Measurements from ENCODE around the gene DKC1.
"Not testable (repeated sequence)": the region's sequence is repeated elsewhere in the genome, so short reads cannot be mapped to it uniquely, and the experiment has no call there.

Gene DKC1

DNA sequence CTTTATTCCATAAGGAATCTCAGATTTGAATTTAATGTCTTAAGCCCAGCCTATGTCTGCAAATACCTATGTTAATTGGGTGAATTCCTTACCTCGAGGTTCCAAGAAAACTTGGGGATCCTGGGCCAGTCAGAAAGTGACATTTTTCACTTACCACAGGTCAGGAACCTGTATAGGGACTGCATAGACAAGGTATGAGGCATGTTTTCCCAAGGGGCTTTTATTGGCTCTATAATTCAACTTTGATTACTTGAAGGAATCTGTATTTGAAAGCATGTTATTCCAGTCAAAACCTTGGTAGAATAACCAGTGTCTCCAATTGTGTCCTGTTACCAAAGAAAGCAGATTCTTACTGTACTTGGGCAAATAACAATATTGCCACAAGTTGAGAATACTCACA is 51.1 kb downstream of the DKC1 start:
- Histone ChIP-seq H3K9ac (ENCODE audit: low read length) (no peak overlapping the region), H2BK12ac (ENCODE audit: low read length) (no peak overlapping the region), H4K12ac (ENCODE audit: low read depth, low read length) (no peak overlapping the region), H2BK120ac (ENCODE audit: insufficient read depth, low read length, poor library complexity) (no peak overlapping the region), H3K36me3 (ENCODE audit: control insufficient read depth in 1 of 2, insufficient read depth in 2 of 2, low read length in 2 of 2) (no peaks in the 10 kb centered on the region), H2AK5ac (ENCODE audit: low read length) (no peak overlapping the region), H3K79me2 (ENCODE audit: control insufficient read depth, insufficient read depth, low read length, poor library complexity) (no peaks in the 10 kb centered on the region), H2BK5ac (ENCODE audit: low read depth, low read length, poor library complexity) (no peak overlapping the region), H3K23ac (ENCODE audit: low read length) (no peak overlapping the region), H3K4ac (ENCODE audit: low read depth, low read length) (no peak overlapping the region), H3K4me1 (ENCODE audit: control insufficient read depth in 1 of 2, insufficient read depth in 2 of 2, low read length in 2 of 2) (no peaks in the 10 kb centered on the region), H2AFZ (ENCODE audit: insufficient read depth, low read length, poor library complexity) (no peak overlapping the region), H3K4me3 (ENCODE audit: low read depth, low read length) (no peak overlapping the region), H4K8ac (ENCODE audit: low read depth, low read length) (no peak overlapping the region), H3K79me1 (ENCODE audit: low read length) (no peaks in the 10 kb centered on the region), H3K4me2 (ENCODE audit: low read length) (no peak overlapping the region), H3K14ac (ENCODE audit: low read length) (no peak overlapping the region), H3K9me3 (ENCODE audit: insufficient read depth, low read depth, low read length) (no peaks in the 10 kb centered on the region), H4K91ac (ENCODE audit: low read depth, low read length) (no peak overlapping the region), H3K27ac (ENCODE audit: low read depth, low read length) (no peak overlapping the region), H3K18ac (ENCODE audit: low read length) (no peak overlapping the region), H3K27me3 (ENCODE audit: insufficient read depth, low read length) (no peaks in the 10 kb centered on the region)
- WGBS (ENCODE audit: extremely low coverage, insufficient coverage, insufficient read length): no CpG with 5 or more reads among the region's 1 CpG
- no peak for DNase-seq

DNA sequence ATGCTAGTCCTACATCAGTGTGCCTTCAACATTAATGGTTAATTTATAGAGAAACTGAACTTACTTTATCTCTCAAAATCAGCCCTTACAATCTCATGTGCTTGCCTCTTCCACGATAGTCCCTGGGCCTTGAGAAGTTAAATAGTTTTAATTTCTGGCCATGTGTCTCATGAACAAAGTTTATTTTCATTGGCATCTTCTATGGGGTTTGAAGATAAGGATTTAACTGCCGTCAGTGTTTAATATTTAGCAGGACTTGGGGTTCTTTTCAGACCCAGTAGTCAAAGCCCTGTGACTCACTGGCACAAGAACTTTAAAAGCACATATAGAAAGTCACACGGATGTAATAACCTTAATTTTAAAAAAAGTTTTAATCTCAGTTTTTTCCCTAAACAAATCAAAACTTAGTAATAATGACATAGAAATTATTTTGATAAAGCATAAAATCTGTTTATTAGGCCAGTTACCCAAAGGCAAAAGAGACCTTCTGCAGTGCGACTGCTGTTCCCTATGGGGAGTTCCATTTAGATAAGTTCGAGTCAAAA is 52.7 kb downstream of the DKC1 start:
- Histone ChIP-seq H3K27ac (ENCODE audit: low read depth, low read length) (no peak overlapping the region), H3K14ac (ENCODE audit: low read length) (no peak overlapping the region), H3K4me1 (ENCODE audit: control insufficient read depth in 1 of 2, insufficient read depth in 2 of 2, low read length in 2 of 2) (no peaks in the 10 kb centered on the region), H3K36me3 (ENCODE audit: control insufficient read depth in 1 of 2, insufficient read depth in 2 of 2, low read length in 2 of 2) (no peaks in the 10 kb centered on the region), H3K23ac (ENCODE audit: low read length) (no peak overlapping the region), H3K18ac (ENCODE audit: low read length) (no peak overlapping the region), H2BK120ac (ENCODE audit: insufficient read depth, low read length, poor library complexity) (no peak overlapping the region), H3K9ac (ENCODE audit: low read length) (no peak overlapping the region), H2AK5ac (ENCODE audit: low read length) (no peak overlapping the region), H3K79me1 (ENCODE audit: low read length) (no peaks in the 10 kb centered on the region), H4K91ac (ENCODE audit: low read depth, low read length) (no peak overlapping the region), H2AFZ (ENCODE audit: insufficient read depth, low read length, poor library complexity) (no peak overlapping the region), H4K8ac (ENCODE audit: low read depth, low read length) (no peak overlapping the region), H3K4me2 (ENCODE audit: low read length) (no peak overlapping the region), H3K79me2 (ENCODE audit: control insufficient read depth, insufficient read depth, low read length, poor library complexity) (no peaks in the 10 kb centered on the region), H4K12ac (ENCODE audit: low read depth, low read length) (no peak overlapping the region), H2BK5ac (ENCODE audit: low read depth, low read length, poor library complexity) (no peak overlapping the region), H3K4ac (ENCODE audit: low read depth, low read length) (no peak overlapping the region), H3K4me3 (ENCODE audit: low read depth, low read length) (no peak overlapping the region), H3K27me3 (ENCODE audit: insufficient read depth, low read length) (no peaks in the 10 kb centered on the region), H2BK12ac (ENCODE audit: low read length) (no peak overlapping the region), H3K9me3 (ENCODE audit: insufficient read depth, low read depth, low read length) (no peaks in the 10 kb centered on the region)
- no peak for DNase-seq
- WGBS (ENCODE audit: extremely low coverage, insufficient coverage, insufficient read length): no CpG with 5 or more reads among the region's 5 CpGs

DNA sequence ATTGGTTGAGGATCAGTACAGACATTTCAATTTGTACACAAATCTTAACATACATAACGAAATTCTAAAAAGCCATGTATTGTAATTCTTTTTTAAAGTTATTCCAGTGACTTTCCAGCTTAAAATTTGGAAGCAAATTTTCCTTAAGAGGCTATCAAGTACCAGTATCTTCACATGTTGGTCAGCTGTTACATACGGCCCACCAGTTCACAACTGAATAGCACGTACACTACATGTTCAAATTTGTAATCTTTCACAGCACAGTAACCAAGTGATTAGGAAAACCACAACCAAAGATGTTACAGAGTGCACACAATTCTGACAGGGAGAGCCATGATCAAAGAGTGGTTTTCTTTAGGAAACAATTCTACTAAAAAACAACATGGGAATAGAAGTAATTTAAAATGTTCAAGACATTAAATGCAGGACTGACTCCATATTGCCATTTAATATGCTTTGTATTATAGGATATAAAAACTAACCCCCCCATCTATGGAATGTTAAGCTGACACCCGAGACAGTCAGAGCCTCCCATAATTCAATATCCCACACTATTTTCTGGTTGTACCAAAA is 53.7 kb downstream of the DKC1 start:
- H3K79me1 ChIP-seq (ENCODE audit: low read length); H3K4ac ChIP-seq (ENCODE audit: low read depth, low read length); H3K79me2 ChIP-seq (ENCODE audit: control insufficient read depth, insufficient read depth, low read length, poor library complexity); H4K12ac ChIP-seq (ENCODE audit: low read depth, low read length); DNase-seq; H3K4me1 ChIP-seq (ENCODE audit: control insufficient read depth in 1 of 2, insufficient read depth in 2 of 2, low read length in 2 of 2); H3K36me3 ChIP-seq (ENCODE audit: control insufficient read depth in 1 of 2, insufficient read depth in 2 of 2, low read length in 2 of 2); H2BK120ac ChIP-seq (ENCODE audit: insufficient read depth, low read length, poor library complexity); H4K91ac ChIP-seq (ENCODE audit: low read depth, low read length); H3K18ac ChIP-seq (ENCODE audit: low read length); H3K9ac ChIP-seq (ENCODE audit: low read length); H3K4me3 ChIP-seq (ENCODE audit: low read depth, low read length); H3K9me3 ChIP-seq (ENCODE audit: insufficient read depth, low read depth, low read length); H3K27ac ChIP-seq (ENCODE audit: low read depth, low read length); H4K8ac ChIP-seq (ENCODE audit: low read depth, low read length); H2BK5ac ChIP-seq (ENCODE audit: low read depth, low read length, poor library complexity); H2AFZ ChIP-seq (ENCODE audit: insufficient read depth, low read length, poor library complexity); H2BK12ac ChIP-seq (ENCODE audit: low read length); H3K14ac ChIP-seq (ENCODE audit: low read length); H3K23ac ChIP-seq (ENCODE audit: low read length); H2AK5ac ChIP-seq (ENCODE audit: low read length); H3K4me2 ChIP-seq (ENCODE audit: low read length); H3K27me3 ChIP-seq (ENCODE audit: insufficient read depth, low read length): not testable (repeated sequence)
- WGBS (ENCODE audit: extremely low coverage, insufficient coverage, insufficient read length): no CpG with 5 or more reads among the region's 4 CpGs

DNA sequence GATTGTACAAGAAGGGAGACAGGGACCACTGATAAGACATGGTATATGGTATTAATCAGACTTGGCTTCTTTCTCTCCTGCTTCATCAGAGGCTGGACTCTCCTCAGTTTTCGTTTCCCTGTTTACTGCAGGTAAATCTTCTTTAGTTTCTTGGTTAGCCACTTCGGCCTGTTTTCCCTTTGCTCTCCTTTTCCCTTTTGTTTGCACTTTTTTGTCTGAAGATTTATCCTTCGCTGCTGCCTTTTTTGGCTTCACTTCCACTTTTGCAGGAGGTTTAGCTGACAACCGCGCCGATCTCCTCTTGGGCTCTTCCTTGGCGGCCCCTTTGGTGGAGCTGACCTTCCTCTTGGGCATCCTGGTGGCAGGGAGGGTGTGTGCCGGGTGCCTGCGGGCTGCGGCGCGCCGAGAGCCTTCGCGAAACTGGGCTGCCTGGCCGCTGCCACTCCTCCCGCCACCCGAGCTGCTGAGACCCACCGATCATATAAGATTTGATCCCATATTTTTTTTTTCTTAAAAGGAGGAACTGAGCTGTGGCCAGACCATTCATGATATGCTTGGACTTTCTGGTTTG is 54.5 kb downstream of the DKC1 start:
- not testable (repeated sequence) for H3K4me2 ChIP-seq (ENCODE audit: low read length); H3K79me1 ChIP-seq (ENCODE audit: low read length); H2BK120ac ChIP-seq (ENCODE audit: insufficient read depth, low read length, poor library complexity); H3K4ac ChIP-seq (ENCODE audit: low read depth, low read length); H3K27ac ChIP-seq (ENCODE audit: low read depth, low read length); H3K18ac ChIP-seq (ENCODE audit: low read length); H3K36me3 ChIP-seq (ENCODE audit: control insufficient read depth in 1 of 2, insufficient read depth in 2 of 2, low read length in 2 of 2); H2BK12ac ChIP-seq (ENCODE audit: low read length); H4K12ac ChIP-seq (ENCODE audit: low read depth, low read length); H3K4me3 ChIP-seq (ENCODE audit: low read depth, low read length); H3K9me3 ChIP-seq (ENCODE audit: insufficient read depth, low read depth, low read length); H3K9ac ChIP-seq (ENCODE audit: low read length); H3K27me3 ChIP-seq (ENCODE audit: insufficient read depth, low read length); H3K79me2 ChIP-seq (ENCODE audit: control insufficient read depth, insufficient read depth, low read length, poor library complexity); H2AK5ac ChIP-seq (ENCODE audit: low read length); H3K4me1 ChIP-seq (ENCODE audit: control insufficient read depth in 1 of 2, insufficient read depth in 2 of 2, low read length in 2 of 2); DNase-seq; H2AFZ ChIP-seq (ENCODE audit: insufficient read depth, low read length, poor library complexity); H4K8ac ChIP-seq (ENCODE audit: low read depth, low read length); H3K23ac ChIP-seq (ENCODE audit: low read length); H4K91ac ChIP-seq (ENCODE audit: low read depth, low read length); H2BK5ac ChIP-seq (ENCODE audit: low read depth, low read length, poor library complexity); H3K14ac ChIP-seq (ENCODE audit: low read length)
- WGBS (ENCODE audit: extremely low coverage, insufficient coverage, insufficient read length): no CpG with 5 or more reads among the region's 19 CpGs
